ENCODE results near the gene TPM3. TPM values are rescaled to one million over a fixed set of nuclear protein-coding genes. Genes with fewer than 3 reads are reported as not detected.

Gene TPM3
- total RNA-seq, 1 donor from 2014 or later = 364 TPM

GRCh38 chr1:154221278-154222001, 29.5 kb upstream of the TPM3 start:
- Mint-ChIP-seq H3K36me3 (ENCODE audit: low read depth) (peaks cover 24% of the 10 kb centered on the region), H3K4me1 (peaks cover 67% of the 10 kb centered on the region), H3K27ac (ENCODE audit: unreplicated experiment) (peak overlapping the region; percentile 98), H3K4me3 (peak overlapping the region; percentile 96), H3K9me3 (no peaks in the 10 kb centered on the region), H3K27me3 (ENCODE audit: low read depth) (no peaks in the 10 kb centered on the region)
- no peak for TF ChIP-seq CTCF (conservative IDR thresholded peaks at IDR 0.05)
- DNase-seq (ENCODE audit: low read depth, low spot score) = peak; percentile 38

DNA sequence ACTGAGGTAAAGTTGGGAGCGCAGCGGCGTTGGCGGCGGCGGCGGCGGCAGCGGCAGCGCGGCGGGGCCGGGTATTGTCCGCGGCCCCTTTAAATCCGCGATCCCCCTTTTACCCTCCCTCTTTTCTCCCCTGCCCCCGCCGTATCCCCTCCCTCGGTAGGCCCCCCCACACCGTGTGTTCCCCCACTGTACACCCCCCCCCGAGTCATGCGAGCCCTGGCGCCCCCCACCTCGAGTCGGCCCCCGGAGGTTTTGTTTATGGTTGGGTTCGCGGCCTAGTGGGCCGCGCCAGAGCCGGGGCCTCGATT, 29.0 kb upstream of the TPM3 start:
- H3K27me3 Mint-ChIP-seq (ENCODE audit: low read depth) = no peaks in the 10 kb centered on the region
- H3K4me1 Mint-ChIP-seq = peaks cover 67% of the 10 kb centered on the region
- no peak for DNase-seq (ENCODE audit: low read depth, low spot score)
- peak overlapping the region; percentile 99 for H3K27ac Mint-ChIP-seq (ENCODE audit: unreplicated experiment)
- H3K9me3 Mint-ChIP-seq = no peaks in the 10 kb centered on the region
- no peak for TF ChIP-seq CTCF (conservative IDR thresholded peaks at IDR 0.05)
- H3K4me3 Mint-ChIP-seq = peak overlapping the region; percentile 96
- H3K36me3 Mint-ChIP-seq (ENCODE audit: low read depth) = peaks cover 24% of the 10 kb centered on the region

- Mint-ChIP-seq H3K9me3 (no peaks in the 10 kb centered on the region), H3K27ac (ENCODE audit: unreplicated experiment) (peak within 1 kb of the TSS; percentile 99), H3K4me1 (peaks cover 67% of the 10 kb centered on the region), H3K27me3 (ENCODE audit: low read depth) (no peaks in the 10 kb centered on the region), H3K4me3 (peak within 1 kb of the TSS; percentile 96), H3K36me3 (ENCODE audit: low read depth) (peaks cover 24% of the 10 kb centered on the region)
- DNase-seq (ENCODE audit: low read depth, low spot score) = peak; percentile 94
- TF ChIP-seq CTCF (conservative IDR thresholded peaks at IDR 0.05) = no peak
These were observed 28.4 kb upstream of the TPM3 start, which contains the start of gene UBAP2L for GRCh38 chr1:154220071-154220969. Gene UBAP2L, plus strand, starts transcription at chr1:154220955. Its CDS starts 4,169 bp downstream, at chr1:154225124.

- Mint-ChIP-seq H3K27me3 (ENCODE audit: low read depth) (no peaks in the 10 kb centered on the region), H3K9me3 (no peaks in the 10 kb centered on the region), H3K27ac (ENCODE audit: unreplicated experiment) (peak overlapping the region; percentile 99), H3K36me3 (ENCODE audit: low read depth) (peaks cover 24% of the 10 kb centered on the region), H3K4me3 (peak overlapping the region; percentile 96), H3K4me1 (peaks cover 63% of the 10 kb centered on the region)
- no peak for TF ChIP-seq CTCF (conservative IDR thresholded peaks at IDR 0.05)
- no peak for DNase-seq (ENCODE audit: low read depth, low spot score)
These were observed 27.6 kb upstream of the TPM3 start for GRCh38 chr1:154219541-154219940.

- H3K36me3 Mint-ChIP-seq (ENCODE audit: low read depth) = peaks cover 25% of the 10 kb centered on the region
- H3K27me3 Mint-ChIP-seq (ENCODE audit: low read depth) = no peaks in the 10 kb centered on the region
- peaks cover 54% of the 10 kb centered on the region for H3K4me1 Mint-ChIP-seq
These were observed 26.6 kb upstream of the TPM3 start for GRCh38 chr1:154218545-154218944.

More at GRCh38 chr1:154218545-154218944, 26.6 kb upstream of the TPM3 start:
- Mint-ChIP-seq H3K4me3 (peak overlapping the region; percentile 96), H3K27ac (ENCODE audit: unreplicated experiment) (peak overlapping the region; percentile 85), H3K9me3 (no peaks in the 10 kb centered on the region)
- no peak for DNase-seq (ENCODE audit: low read depth, low spot score)
- no peak for TF ChIP-seq CTCF (conservative IDR thresholded peaks at IDR 0.05)

Measured in neural crest cell (in vitro differentiated cells).